SHP77 (cell line): ENCODE measurements around the gene PFN2.
"Not testable (repeated sequence)": the region's sequence is repeated elsewhere in the genome, so short reads cannot be mapped to it uniquely, and the experiment has no call there.

Source experiments
- DNase-seq, 2 experiments: peaks; one replicate each; lab custom pipeline; 2025; lab: John Stamatoyannopoulos, UW

PFN2 gene, protein sequence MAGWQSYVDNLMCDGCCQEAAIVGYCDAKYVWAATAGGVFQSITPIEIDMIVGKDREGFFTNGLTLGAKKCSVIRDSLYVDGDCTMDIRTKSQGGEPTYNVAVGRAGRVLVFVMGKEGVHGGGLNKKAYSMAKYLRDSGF

DNA sequence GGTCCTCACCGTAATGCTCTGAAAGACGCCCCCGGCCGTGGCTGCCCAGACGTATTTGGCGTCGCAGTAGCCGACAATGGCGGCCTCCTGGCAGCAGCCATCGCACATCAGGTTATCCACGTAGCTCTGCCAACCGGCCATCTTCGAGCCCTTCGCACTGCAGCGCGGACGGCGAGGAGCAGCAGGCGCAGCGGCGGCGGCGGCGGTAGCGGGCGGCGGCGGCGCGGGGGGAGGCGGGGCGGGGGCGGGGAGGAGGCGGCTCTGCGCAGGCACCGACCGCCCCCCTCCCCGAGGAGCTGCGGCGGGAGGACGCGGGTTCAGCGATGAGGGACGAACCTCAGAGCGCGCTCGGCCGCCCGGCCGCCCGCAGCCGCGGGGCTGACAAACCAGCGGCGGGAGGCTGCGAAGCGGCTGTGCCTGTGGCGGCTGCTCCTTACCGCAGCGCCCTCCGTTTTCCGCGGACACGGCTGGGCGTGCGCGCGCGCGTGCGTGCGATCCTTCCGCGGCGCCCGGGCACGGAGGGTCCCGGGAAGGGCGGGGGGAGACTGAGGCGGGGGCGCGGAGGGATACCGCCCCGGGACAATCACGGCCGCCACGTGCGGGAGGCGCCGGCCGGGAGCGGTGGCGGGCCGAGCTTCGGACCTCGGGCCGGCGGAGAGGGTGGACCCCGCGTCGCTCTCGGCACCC, at the start of gene PFN2:
Gene PFN2, minus strand, starts transcription at position 180 of the 687 bp plus-strand sequence. Its CDS starts 39 bp downstream, at position 141.
- DNase-seq, result peak; percentile 84 to 91

DNA sequence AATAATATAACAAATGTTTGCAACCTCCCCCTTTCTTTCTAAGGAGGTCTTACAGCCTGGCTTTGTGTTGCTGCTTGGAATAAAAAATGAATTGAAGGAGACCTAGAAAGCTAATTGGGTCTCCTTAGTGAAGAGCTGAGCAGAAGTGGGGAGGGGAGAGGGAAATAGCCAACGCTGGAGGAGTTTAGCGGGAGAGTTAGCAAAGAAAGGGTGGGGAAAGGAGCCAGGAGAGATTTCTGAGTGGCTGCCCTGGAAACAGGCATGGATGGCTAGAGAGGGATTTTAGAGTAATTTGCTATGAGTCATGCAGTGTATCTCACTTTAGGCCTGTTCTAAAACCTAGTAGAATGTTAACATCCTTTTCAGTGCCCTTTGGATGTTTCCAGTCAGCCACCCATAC, 45.2 kb upstream of the PFN2 start:
- DNase-seq, result no peak

DNA sequence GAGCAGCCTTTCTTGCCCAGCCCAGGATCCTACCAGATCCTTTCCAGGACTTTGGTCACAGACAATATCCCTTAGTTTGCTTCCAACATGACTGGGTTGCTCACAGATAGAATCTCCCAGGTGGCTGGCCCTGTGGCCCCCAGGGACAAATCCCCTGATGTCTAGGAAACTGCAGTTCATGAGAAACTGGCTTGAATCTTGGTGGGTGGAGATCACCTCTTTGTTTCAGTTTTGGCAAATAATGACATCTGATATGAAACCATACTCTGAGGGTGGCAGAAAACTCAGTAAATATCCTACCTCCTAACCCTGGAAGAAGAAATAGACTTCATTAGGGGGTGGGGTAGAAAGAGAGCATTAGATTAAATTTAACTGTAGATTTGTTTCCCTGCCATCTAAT, 44.1 kb upstream of the PFN2 start:
- DNase-seq, result no peak

DNA sequence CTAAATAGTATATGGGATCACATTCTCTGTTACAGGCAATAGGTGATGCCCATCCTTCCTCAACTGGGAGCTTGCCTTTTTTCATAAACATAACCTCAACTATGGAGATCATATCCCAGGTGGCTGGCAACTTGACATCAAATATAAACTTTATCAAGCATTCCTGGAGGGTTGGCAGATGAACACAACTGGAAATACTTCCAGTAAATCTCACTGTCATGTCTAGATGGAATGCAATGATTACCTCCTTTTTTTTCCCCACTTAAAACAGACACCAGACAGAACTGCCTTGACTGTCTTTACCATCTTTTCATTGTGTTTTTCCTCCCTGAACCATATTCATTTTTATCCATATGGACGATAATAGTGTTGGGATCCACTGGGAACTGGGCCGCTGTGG, 43.1 kb upstream of the PFN2 start:
- DNase-seq, result no peak

DNA sequence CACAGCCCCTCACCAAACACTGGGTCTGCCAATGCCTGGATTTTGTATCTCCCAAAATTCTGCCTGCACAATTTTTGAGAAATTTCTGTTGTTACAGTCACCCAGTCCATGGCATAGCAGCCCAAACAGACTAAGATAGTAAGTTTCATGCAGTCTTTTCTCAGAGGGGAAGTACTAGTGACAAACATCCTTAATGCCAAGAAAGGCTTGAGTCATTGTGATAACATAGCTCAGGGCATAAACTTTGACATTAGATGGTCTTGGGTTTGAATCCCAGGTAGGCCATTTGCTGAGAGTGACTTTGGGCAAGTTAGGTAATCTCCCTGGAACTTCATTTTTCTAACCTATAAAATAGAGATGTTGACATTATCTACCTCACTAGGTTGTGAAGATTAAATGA, 36.1 kb upstream of the PFN2 start:
- DNase-seq, result no peak

DNA sequence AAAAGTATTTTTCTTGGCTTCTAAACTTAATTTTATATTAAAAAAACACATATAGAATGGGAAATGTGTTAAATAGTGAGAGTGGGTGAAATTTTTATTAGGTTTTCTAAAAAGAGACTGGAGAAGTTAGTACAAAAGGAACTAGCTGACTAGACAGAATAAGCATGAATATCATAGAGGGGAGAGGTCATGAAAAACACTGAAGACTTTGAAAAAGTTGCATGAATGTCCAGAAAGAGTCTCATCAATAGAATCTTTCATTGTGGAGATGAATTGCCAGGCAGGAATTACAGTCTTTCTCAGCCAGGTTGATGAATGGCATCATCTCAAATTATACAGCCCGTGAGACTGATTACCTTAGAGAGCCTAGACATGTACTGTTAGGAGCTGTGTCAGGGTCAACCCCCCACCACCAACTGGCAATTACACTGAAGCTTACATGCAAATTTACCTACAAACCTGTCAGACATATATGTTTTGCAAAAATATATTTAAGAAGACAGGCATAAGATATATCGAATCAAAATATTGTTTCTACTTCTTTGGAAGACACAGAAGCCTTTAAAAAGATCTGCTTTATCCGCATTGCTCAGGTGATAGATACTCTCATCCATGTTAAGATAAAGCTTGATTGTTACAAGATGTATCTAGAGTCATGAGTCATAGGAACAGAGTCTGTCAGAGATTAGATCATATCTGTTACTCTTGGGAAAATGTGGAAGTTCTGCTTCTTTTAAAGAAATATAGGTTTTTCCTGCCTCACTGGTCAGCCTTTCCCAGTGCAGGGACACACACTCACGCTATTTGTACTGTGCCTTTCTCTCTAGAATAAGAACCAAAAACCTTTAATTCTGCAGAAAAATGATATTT, 34.8 kb upstream of the PFN2 start:
- no peak for DNase-seq

DNA sequence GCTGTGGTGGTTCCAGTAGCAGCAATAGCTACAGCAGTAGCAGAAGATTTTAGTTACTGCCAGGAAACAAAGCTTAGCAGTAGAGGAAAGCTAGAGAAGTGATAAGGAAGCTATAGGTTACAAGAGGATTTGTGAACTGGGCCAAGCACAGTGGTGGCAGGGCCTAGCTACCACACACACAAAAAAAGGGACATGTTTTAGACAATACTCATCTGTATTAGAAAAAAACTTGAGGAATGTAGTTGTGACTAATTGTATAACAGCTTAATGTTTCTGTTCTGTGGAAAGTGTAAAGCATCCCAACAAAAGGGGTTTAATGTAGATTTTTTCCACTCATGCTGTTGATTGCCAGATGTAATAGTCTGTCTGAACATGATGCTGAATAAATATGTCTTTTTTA, 29.9 kb upstream of the PFN2 start:
- no peak for DNase-seq

DNA sequence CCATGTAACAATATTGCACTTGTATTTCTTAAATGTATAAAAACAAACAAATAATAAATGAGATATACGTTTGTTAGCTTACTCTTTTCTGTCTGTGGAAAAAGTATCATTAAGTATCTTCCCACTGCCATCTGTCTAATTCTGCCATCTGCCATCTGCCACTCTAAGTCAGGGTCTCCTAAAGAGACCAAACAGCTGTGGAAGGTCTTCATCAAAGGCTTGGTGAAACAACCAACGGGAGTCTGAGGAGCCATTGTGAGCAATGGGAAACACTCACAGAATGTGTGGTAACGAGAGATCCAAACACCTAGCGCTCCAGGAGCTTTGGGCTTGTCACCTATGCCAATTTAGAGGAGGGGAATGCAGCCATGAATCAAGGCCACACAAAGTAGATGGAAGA, 28.7 kb upstream of the PFN2 start:
- no peak for DNase-seq

DNA sequence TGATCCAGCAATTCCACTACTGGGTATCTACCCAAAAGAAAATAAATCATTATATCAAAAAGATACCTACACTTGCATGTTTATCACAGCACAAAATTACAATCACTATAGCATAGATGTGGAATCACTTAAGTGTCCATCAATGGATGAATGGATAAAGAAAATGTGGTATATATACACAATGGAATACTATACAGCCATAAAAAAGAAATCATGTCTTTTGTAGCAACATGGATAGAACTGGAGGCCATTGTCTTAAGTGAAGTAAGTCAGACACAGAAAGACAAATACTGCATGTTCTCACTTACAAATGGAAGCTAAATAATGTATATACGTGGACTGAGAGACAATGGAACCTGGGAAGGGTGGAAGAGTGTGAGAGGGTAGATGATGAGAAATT, 28.3 kb upstream of the PFN2 start:
- no peak for DNase-seq

DNA sequence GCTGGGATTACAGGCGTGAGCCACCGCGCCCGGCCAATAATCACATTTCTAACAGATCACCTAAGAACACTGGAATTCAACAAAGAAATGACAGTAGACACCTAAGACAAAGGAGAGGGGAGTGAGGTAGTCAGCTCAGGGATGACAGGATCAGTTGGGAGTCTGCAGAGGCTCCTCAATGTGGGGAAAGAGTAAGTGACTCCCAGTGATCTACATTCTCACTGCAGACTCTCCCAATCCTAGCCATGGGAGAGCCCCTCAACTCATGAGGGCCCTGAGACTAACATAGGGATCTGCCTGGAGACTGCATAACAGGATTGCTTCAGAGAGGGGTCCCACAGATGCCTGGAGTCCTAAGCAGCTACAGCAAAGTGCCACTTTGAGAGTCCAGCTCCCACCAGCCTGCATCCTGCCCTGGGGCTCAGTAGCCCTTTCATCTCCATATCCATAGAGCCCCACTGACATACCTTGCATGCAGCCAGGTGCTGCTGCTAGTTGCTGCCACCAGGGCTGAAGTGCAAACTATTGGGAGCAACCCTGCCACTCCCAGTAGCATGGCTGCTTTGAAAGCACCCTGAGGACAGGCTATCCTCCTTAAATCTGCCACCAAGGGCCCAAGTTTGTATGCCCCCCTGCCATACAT, 21.8 kb upstream of the PFN2 start:
- no peak for DNase-seq

DNA sequence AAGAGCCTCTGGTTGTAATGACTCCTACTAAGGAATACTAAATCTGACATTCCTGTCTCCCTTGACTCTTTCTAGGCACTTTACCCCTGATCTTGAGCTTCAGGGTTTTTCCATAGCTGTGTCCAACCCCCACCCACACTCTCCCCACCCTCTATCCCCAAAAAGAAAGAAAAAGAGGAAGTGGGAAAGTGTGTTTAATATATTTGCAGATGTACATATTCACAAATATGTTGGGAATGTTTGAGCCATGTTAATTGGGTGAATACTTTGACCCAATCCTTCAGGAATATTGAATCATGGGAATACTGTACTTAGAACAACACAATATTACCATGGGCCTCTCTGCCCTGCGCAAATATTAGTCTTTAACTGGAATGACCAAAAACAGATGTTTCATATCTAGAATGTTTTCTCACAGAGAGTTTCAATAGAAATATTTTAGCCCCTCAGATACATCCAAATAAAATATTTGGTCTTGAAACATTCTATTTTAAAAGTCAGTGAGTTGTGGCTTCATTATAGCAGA, 19.8 kb upstream of the PFN2 start:
- DNase-seq, result no peak

DNA sequence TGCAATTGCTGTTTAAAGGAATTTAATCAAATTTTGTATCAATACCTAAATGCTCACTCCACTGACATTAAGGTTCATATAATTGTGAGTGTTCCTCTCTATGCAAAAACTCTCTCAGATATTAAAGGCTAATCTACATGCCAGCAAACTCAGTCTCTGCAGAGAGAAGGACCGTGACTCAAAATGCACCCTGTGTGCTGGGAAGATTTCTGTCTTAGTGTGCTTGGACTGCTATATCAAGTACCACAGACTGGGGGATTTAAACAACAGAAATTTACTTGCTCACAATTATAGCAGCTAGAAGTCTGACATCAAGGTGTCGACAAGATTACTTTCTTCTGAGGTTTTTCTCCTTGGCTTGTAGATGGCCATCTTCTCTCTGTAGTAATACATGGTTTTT, 18.6 kb upstream of the PFN2 start:
- DNase-seq, result no peak

DNA sequence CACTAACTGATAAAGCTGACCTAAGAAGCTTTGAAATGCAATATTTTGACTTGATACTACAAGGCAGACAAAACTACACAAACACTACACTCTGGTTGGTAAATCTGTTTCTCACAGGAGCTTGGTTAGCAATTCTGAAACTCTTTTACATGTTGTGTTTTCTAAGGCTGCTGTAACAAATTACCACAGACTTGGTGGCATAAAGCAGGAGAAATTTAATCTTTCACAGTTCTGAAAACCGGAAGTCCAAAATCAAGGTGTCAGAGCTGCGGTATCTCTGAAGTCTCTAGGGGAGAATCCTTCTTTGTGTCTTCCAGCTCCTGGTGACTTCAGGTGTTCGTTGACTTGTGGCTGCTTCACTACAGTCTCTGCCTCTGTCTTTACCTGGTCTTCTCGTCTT, 12.9 kb upstream of the PFN2 start:
- DNase-seq, result no peak

DNA sequence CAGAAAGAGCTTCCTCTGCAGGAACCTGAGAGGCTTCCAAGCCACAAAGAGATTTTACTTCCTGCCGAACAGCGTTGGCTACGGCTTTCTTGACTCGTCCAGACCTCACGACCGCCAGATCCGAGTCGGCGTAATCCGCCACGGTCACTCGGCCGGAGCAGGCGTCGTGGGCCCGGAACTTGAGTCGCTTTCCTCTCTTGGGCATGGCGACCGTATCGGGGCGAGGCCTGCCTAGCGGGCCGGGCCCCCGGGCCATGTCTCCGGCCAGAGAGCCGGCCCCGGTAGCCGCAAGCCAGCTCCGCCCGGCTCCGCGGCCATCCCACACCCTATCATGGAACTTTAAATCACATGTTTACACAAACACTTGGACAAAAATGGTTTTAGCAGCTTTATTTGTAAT, 12.4 kb upstream of the PFN2 start:
- DNase-seq, result not testable (repeated sequence)

DNA sequence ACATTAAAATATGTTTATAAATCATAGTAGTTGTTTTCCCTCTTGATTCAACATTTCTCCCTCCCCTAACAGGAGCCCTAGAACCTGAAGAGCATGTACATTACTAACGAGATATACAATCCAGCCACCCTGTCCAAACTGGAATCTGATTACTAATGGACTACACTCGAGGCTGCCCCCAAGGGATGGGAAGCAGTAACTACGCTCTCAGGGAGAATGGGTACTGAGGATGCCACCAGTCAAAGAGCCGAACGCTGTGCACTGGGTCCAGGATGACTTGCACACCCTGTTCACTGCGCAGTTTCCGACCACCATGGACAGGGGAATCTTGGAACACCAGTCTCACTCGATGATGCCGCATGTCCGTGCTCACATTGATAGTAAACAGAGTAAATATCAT, 11.3 kb upstream of the PFN2 start:
- DNase-seq, result not testable (repeated sequence)

DNA sequence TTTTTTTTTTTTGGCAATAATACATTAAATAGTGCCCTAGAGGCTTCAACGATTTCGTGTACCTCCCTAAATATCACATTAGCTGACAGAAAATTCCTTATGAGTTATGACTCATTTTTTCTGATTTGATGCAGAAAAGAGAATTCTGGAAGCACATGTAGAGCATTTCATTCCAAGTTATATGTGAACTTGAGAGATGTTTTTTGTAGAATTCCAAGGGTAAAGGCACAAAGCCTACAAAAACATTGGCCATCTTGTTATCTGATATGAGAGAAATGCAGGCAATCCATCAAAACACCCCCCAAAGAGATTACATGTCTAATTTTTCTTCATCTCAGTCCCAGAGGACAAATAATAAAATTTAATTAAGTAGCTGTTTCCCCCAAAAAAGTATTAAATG, 6.7 kb upstream of the PFN2 start:
- no peak for DNase-seq

DNA sequence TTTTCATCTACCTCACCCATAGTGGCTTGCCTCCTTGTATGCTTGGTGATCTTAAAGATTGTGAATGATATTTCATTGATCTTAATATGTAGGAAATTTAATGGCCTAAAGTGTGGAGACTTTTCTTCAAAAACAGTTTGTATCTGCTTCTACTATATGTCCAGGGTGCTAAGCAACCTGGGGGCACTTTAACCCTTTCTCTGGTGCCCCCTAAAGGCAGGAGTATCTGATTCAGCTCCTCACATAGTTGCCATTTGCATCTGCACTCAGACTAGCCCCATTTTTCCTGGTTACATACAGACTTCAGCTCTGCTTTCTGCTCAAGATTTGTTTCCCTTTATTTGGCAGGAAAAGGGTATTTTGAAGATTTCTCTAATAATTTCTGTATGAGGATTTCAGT, 5.2 kb upstream of the PFN2 start:
- no peak for DNase-seq

DNA sequence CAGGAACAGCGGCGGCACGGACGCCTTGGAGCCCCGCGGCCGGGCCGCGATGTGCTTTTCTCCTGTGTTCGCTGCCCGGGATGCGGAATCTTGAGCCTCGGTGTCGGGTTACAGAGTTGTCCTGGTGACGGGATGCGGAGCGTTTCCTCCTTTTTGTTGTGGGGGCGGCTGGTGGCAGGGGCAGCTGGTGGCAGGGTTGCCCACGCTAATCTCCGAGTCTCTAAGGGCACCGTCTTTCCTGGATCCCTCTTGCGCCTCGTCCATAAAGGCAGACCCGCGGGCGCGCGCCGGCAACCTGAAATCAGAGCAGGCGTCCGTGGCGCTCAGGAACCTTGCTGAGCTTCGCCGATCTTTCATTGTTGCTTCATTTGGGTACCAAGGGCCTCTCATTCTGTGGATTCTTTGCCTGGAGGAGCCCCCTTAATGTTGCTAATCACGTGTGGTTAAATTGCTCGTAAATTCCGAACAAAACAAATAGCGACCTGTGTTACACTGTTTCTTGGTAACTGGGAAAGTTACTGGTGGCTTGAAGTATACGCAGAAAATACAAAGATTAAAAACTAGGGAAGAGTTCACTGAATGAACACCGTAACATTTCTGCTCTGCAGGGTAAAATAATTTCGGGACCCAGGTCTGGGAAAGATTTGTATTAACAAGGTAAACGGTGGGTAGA, 844 bp upstream of the PFN2 start:
- peak; percentile 84 to 93 for DNase-seq

DNA sequence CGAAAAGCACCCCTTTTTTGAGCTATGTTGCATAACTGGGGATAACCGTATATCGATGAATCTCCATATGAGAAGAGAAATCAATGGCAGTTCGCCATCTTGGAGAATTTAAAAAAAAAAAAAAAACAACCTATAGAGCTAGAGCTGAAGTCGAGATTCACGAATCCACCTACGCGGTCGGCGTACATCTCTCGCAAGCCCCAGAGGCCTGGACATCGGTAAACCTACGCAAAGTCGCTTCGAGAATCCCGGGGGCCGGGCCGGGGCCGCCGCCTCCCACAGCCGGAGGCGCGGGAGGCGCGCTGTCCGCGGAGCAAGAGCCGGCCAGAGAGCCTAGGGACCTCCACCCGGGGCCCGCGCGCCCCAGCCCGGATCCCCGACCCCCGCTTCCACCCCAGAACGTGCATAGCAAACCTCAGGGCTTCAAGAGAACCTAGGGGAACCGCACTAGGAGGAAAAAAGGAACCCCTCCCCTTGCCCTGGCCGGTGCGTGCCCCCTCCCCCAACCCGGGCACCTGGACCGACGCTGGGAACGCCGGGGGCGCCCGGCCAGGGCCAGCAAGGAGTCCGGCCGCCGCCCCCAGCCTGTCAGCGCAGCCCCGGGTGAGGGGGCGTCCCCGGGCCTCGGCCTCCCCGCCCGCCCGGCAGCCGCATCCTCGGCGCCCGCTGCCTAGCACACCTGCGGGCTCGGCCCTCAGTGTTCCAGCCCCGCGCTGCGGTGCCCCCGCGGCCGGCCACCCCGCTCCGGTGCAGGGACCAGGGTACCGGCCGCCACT, 567 bp downstream of the PFN2 start:
- DNase-seq, result peak; percentile 89 to 90

DNA sequence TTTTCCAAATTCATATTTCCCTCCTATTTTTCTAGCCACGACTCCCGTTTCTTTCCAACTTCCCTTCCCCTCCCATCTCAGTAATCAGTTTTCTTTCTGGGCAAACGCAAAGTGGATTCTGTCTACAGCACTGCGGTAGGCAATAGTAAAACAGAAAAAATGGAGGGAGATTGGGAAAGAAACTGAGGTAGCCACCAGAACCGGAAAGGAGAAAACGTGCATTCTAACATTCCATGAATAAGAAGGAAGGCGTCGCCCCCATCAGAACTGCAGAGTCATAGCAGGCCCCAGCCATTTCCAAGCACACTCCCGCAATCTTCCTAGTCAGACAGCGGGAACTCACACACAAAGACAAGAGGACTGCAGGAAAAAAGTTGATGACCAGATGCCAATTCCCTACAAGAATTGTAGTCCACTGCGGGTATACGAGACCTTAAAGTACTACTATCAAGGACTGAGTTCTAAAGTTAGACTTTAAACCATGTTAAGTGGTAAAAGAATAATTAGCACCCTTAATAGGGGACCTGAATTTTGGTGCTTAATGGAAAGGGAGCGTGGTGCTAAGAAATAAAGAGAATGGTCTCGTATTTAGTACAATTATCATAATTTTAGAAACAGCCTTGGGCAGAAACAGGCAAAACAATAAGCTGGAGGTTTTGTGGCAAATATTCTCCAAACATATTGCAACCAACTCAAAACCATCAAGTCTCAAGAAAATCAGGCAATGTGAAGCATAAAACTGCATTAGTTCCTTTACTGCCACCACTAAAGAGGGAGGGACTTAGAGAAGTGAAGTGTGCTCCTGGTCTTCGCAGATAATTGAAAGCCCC, 1.4 kb downstream of the PFN2 start:
- peak; percentile 85 to 88 for DNase-seq
